C1 segment of cervical spinal cord (tissue), 14 donors: ENCODE results near the gene GJB6.

ENCODE experiments used
- DNase-seq, 14 donors: peaks; one replicate each; lab custom pipeline; 2025; lab: John Stamatoyannopoulos, UW

GJB6 gene

DNA sequence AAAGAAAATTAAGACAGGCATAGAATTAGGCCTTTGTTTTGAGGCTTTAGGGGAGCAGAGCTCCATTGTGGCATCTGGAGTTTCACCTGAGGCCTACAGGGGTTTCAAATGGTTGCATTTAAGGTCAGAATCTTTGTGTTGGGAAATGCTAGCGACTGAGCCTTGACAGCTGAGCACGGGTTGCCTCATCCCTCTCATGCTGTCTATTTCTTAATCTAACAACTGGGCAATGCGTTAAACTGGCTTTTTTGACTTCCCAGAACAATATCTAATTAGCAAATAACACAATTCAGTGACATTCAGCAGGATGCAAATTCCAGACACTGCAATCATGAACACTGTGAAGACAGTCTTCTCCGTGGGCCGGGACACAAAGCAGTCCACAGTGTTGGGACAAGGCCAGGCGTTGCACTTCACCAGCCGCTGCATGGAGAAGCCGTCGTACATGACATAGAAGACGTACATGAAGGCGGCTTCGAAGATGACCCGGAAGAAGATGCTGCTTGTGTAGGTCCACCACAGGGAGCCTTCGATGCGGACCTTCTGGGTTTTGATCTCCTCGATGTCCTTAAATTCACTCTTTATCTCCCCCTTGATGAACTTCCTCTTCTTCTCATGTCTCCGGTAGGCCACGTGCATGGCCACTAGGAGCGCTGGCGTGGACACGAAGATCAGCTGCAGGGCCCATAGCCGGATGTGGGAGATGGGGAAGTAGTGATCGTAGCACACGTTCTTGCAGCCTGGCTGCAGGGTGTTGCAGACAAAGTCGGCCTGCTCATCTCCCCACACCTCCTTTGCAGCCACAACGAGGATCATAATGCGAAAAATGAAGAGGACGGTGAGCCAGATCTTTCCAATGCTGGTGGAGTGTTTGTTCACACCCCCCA is 43.2 kb downstream of the GJB6 start:
- no peak for DNase-seq

GRCh38 chr13:20186771-20187170 is 45.3 kb downstream of the GJB6 start:
- no peak for DNase-seq

DNA sequence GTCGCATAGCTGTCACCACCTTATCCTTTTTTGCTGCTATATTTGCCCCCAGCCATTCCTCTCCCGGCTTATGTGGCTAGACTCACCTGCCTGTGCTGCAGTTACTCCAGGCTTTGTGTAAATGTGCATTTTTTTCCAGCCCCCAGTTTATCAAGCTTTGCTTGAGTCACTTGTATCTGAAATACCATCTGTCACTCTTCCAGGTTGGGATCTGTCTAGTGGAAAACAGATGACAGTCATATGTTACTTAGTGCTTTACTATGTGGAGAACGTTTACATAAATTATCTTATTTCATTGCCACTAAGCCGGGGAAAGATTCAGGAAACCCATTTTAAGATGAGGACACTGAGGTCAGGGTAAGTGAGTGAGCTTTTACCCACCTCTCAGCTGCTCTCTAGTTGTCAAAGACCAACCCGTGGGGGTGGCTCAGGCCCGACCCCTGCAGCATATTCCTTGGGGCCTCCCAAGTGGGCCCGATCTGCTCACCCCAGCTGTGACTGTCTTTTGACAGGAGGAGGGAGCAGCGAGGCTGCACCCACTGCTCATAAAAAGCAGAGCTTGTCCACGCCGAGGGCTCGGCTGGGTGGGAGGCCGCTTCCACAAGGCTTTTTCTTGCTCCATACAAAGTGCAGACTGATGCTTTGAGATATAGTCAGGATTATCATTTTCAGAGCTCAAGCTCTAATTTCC is 46.6 kb downstream of the GJB6 start:
- DNase-seq: no peak

GRCh38 chr13:20182231-20182846 is 49.8 kb downstream of the GJB6 start:
- DNase-seq: peak in 5 of 14 donors; percentile 9 to 16 (median 14)

DNA sequence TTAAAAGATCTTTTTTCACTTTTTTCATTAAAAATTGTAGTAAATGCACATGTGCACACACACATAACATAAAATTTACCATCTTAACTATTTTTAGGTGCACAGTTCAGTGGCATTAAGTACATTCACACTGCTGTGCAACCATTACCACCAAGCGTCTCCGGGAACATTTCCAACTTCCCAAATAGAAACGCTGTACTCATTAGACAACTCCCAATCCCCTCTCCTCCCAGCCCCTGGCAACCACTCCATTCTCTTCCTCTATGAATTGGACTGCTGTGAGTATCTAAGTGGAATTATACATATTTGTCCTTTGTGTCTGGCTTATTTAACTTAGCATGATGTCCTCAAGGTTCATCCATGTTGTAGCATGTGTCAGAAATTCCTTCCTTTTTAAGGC is 50.9 kb downstream of the GJB6 start:
- no peak for DNase-seq

DNA sequence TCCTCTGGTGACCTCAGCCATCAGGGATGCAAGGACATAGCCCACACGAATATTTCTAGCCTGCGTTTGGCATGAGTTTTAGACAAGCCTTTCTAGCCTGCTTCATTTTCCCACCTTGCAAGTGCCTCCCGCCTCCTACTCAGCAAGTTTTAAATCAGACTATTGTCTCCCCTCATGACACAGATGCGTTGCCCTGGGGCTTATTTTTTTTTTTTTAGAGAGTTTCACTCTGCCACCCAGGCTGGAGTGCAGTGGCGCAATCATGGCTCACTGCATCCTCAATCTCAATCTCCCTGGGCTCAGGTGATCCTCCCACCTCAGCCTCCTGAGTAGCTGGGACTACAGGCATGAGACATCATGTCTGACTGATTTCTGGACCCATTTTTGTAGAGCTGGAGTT is 54.0 kb downstream of the GJB6 start:
- DNase-seq: no peak

GRCh38 chr13:20177049-20177831 is 54.9 kb downstream of the GJB6 start:
- no peak for DNase-seq

- no peak for DNase-seq
Observed at GRCh38 chr13:20175907-20176652, 56.0 kb downstream of the GJB6 start.

DNA sequence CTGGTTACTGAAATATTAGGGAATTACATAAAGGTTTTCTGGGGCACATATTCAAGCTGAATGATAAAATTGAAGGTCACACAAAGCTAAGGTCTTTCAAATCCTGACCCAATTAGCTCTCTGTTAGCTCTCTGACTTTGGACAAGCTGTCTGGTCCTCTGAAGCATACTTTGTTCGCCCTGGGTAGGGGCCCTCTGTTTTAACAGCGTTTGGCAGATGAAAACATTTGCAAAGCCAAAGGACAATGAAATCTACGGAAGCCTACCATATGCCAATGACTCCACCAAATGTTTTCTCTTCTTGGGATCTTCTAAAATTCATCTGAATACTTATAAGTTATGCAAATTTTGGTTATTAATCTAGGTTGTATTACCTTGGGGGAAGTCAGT is 56.7 kb downstream of the GJB6 start:
- DNase-seq: no peak

DNA sequence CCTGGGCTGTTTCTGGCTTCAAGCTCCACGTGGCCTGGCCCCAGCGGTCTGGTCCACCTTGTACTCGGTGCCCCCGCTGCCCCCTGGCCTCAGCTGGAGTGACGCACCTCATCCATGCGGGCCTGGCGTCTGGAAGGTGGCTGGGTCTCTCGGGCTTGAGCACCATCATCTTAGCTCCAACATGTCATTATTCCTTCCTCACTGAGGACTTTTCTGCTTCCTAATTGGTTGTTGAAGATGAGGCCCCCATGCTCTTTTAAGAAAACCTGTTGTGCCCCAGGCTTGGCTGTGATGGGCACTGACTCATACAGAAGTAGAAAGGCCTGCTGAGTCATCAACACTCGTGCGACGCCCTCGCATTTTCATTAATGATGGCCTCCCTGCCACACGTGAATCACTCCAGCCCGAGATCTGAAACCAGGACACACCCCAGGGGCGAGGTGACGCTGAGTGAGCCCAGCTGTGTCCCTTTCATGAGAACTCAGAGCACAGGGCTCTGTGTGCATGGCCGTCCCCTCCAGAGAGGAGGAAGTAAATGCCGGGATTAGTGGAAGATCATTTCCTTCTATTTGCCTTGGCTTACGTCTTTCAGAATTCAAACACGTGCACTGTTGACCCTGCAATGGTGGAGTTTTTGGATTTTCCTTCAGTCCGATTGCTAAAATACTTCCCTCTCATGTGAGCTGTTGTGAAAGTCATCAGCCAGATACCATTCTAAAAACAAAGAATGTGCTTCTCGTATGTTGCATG is 57.3 kb downstream of the GJB6 start:
- DNase-seq: peak in 1 of 14 donors; percentile 21

DNA sequence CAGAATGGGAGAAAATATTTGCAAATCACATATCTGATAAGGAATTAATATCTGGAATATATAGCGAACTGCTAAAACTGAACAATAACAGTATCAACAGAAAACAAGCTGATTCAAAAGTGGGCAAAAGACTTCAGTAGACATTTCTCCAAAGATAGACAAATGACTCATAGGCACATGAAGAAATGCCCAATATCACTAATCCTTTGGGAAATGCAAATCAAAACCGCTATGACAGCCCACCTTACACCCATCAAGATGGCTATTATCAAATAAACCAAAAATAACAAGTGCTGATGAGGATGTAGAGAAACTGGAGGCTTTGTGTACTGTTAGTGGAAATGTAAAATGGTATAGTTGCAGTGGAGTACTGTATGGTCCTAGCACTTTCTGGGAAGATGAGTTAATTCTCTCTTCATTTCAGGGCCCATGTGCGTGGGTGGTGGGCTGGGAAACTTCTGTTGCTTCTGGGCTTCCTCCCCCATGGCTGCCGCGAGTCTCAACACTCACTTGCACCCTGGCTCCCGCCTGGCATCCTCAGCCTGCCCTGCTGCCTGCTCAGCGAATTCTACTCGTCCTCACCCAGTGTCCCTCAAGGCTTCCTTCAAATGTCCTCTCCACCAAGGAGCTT is 58.9 kb downstream of the GJB6 start:
- DNase-seq: no peak
